NCI-H2081 treated with DMSO at 0.1 percent for 48 hours (cell line): ENCODE data around the gene SPG11.
"Not testable (repeated sequence)": the region's sequence is repeated elsewhere in the genome, so short reads cannot be mapped to it uniquely, and the experiment has no call there.

Experiments used
- DNase-seq: peaks from one replicate; lab custom pipeline; 2025; lab: John Stamatoyannopoulos, UW

The SPG11 gene

GRCh38 chr15:44682211-44682610 is 18.7 kb upstream of the SPG11 start:
- no peak for DNase-seq

- no peak for DNase-seq
These were observed 13.2 kb upstream of the SPG11 start for GRCh38 chr15:44676676-44677075.

DNA sequence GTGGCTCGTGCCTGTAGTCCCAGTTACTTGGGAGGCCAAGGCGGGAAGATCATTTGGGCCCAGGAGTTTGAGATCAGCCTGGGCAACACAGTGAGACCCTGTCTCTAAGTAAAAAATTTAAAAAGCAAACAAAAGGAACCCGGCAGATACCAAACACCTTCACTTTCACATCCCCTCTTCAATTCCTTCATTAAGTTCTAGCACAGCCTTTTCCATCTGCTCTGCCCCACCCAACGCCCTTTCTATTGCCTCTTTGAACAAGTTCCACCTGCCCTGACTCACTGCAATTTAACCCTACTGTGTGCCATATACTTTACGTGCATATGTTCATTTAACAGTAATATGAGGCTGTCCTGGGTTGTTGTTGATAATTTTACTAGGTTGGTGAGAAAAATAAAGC is 12.4 kb upstream of the SPG11 start:
- DNase-seq: no peak

DNA sequence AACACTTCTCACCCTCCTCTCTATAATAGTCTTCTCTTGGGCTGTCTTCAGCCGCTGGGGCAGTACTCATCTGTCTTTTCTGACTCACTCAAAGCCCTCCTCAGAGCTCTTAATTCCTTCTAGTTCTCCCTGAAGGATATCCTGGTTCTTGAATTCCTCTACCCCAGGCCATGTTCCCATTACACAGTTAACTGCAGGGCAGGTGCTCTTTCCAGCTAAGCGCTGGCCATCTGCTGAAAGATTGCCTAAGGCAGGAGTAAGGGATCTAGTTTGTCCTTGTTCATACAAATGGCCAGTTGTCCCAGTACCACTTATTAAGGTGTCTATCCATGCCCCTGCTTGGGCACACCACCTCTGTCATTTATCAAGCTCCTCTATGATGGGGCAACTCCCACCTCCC is 10.2 kb upstream of the SPG11 start:
- DNase-seq: no peak

DNA sequence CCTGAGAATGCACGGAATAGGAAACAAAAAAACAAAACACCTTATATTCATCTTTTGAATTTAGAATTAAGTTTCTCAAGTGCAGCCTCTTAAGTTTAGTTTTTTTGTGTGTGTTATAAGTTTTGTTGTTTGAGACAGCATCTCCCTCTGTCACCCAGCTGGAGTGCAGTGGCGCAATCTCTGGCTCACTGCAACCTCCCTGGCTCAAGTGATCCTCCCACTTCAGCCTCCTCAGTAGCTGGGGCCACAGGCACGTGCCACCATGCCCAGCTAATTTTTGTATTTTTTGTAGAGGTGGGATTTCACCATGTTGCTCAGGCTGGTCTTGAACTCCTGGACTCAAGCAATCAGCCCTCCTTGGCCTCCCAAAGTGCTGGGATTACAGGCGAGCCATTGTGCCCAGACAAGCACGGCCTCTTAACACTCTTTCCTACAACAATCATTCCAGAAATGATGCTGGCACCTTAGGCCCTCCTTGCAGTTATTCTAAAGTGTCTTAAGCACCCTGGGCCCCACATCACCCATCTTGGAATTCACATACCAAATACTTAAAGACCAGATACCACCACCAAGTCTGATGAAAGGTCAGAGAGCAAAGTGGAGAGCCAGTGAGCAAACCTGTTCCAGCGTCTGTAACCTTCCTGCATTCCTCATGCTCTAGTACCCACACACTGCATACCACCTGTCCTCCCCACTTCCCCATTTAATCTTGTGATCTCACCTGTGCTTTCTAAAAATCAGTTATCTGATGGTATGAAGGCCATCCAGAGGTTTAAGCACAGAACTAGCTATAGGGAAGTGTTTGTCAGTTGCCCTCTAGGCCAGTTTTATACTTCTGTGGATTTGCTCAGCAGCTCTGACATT is 6.9 kb upstream of the SPG11 start:
- DNase-seq: no peak

- DNase-seq: no peak
These were observed 5.5 kb upstream of the SPG11 start for GRCh38 chr15:44668921-44669320.

DNA sequence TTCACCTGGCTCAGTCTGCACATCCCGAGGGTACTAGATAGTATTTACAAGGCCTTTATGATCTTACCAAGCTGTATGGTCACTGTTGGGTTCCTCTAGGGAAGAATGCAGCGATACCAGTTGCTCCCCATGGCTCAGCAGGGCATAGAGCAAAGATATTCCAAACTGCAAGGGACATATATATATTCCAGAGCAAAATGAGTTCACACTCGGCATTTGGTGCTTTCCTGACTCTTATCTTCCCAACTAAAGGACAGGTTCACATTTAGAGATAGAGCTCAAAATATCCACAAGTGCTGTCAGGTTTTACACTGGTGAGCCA is 3.5 kb upstream of the SPG11 start:
- no peak for DNase-seq

GRCh38 chr15:44666210-44667038 is 3.0 kb upstream of the SPG11 start:
- DNase-seq: no peak

- DNase-seq: peak; percentile 12
These were observed 718 bp downstream of the SPG11 start for GRCh38 chr15:44662478-44663409.

DNA sequence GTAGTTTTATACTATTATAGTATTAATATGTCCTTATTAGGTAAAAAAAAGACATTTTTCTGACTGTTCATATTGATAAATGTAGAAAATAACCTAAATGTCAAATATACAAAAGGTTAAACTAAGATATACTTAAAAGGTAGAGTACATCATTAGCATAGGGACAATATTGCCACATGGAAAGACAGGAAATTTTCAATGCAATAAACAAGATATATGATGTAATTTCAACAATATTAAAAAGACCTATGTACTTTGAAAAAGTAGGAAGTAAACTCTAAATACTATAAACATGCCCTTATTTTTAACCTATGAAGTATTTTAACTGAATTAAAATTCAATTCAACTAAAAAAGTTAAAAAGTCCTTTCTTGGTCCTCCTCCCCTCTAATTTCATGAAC is 1.9 kb downstream of the SPG11 start:
- no peak for DNase-seq

GRCh38 chr15:44659056-44659455 is 4.4 kb downstream of the SPG11 start:
- DNase-seq: no peak

DNA sequence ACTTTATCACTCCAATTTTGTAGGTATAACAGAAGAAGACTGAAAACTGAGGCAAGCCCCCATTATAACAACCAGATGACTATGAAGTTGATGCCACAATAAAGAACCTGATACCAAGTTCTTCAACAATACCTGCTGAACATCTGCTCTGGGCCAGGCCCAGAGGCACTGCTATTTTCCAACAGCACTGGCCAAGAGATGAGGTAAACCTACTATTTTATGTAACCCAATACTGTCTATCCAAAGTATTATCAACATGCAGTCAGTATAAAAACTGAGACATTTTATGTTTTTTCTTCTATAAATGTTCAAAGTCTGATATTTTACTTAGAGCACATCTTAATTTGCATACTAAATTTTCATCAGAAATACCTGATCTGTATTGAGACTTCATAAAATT is 6.1 kb downstream of the SPG11 start:
- DNase-seq: no peak

DNA sequence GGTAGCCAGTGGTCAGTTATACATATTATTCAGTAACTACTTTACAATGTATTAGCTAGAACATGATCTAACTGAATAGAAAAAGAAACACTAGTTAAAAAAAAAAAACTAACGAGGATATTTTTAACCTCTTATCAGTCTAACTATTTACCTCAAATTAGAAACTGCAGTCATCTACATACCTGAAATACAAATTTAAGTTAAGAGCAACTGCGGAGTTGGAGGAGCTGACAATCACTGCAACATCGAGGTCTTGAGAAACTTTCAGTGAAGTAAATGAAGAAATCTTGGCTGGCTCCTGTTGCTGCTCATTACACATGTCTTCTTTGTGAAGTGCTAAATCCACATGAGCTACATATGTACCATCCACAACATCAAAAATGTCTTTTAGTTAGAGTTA is 6.5 kb downstream of the SPG11 start:
- DNase-seq: no peak

- DNase-seq: no peak
These were observed 7.2 kb downstream of the SPG11 start for GRCh38 chr15:44656298-44656697.

- no peak for DNase-seq
These were observed 8.6 kb downstream of the SPG11 start for GRCh38 chr15:44654858-44655257.

DNA sequence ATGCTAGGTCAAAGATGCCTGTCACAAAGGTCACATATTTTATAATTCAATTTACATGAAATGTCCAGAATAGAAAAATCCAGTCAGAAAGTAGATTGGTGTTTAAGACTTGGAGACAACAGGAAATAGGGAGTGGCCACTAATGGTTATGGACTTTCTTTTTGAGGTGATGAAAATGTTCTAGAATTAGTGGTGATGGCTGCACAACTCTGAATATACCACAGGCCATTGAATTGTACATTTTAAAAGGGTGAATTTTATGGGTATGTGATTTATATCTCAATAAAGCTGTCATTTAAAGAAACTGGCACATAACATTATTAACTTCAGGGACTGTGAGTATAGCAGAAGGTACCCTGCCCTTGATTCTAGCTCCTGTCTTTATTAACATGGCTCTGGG is 15.8 kb downstream of the SPG11 start:
- DNase-seq: no peak

DNA sequence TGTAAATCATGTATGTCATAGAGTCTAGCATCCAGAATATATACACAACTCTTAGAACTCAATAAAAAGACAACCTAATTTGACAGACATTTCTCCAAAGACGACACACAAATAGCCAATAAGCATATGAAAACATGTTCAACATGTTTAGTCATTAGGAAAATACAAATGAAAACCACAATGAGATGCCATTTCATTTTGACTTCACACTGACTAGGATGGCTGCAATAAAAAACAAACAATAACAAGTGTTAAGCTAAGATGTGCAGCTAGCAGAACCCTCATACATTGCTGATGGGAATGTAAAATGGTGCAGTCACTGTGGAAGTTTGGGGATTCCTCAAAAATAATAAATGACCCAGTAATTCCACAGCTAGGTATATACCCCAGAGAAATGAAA is 16.4 kb downstream of the SPG11 start:
- no peak for DNase-seq

DNA sequence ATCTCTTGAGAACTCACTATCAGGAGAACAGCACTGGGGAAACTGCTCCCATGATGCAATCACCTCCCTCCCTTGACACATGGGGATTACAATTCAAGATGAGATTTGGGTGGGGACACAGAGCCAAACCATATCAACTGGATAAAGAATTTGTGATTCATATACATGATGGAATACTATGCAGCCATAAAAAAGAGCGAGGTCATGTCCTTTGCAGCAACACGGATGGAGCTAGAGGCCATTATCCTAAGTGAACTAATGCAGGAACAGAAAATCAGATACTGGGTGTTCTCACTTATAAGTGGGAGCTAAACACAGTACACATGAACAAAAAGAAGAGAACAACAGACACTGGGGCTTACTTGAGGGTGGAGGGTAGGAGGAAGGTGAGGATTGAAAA is 17.0 kb downstream of the SPG11 start:
- no peak for DNase-seq

GRCh38 chr15:44641651-44642050 is 21.8 kb downstream of the SPG11 start:
- no peak for DNase-seq

GRCh38 chr15:44636976-44637375 is 26.5 kb downstream of the SPG11 start:
- no peak for DNase-seq

- no peak for DNase-seq
These were observed 29.9 kb downstream of the SPG11 start for GRCh38 chr15:44633603-44634002.

DNA sequence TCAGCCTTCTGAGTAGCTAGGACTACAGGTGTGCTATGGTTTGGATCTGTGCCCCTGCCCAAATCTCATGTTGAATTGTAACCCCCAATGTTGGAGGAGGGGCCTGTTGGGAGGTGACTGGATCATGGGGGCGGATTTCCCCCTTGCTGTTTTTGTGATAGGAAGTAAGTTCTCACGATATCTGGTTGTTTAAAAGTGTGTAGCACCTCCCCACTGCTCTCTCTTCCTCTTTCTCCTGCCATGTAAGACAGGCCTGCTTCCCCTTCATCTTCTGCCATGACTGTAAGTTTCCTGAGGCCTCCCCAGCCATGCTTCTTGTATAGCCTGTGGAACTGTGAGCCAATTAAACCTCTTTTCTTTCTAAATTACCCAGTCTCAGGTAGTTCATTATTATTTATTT is 38.2 kb downstream of the SPG11 start:
- DNase-seq: not testable (repeated sequence)
